Stimulated activated CD4-positive, alpha-beta T cell treated with anti-CD3 and anti-CD28 coated beads, TNF-alpha, amount 100 ng/mL, for 4 hours (primary cell): Measurements from ENCODE around the gene C17orf100.

Experiments used
- DNase-seq, 3 experiments: peaks; one replicate each; pipeline ENCODE4 v3.0.0-alpha.2; 2020; ENCODE audit warnings: low read depth in 3 of 3

Gene C17orf100

DNA sequence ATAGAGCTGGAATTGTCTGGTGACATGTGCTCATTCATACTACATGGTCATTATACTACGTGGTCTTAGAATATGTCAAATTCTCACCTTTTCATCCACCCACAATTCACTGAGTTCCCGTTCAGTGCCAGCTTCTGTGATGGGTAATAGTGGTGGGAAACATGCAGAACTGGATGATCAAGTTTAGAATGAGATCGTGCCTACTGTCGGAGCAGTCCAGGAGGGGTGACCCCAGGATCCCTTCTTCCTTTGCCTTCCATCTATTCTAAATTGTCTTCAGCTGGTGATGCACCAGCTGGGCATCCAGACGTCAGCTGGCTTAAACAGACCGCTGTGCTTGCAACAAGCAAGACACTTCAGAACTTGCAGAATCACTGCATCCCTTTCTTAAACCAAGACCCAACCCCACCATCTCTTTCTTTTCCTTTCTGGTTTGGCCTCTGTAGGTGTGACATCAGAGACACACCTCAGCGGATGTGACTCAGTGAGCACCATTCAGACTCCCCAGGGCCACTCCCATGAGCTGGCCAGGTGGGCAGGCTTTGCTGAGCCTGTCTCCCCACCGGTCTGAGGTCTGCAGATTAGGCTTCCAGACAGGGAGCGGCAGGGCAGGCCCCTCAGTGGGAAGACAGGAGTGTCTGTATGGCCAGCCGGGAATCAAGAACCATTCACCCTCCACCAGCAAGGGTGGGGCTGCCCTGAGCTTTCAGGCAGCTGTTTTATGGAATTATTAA, 18.1 kb downstream of the C17orf100 start:
- no peak for DNase-seq

GRCh38 chr17:6670571-6670970, 19.0 kb downstream of the C17orf100 start:
- DNase-seq = no peak

- DNase-seq = no peak
Measured at GRCh38 chr17:6670999-6671398, 19.4 kb downstream of the C17orf100 start.

DNA sequence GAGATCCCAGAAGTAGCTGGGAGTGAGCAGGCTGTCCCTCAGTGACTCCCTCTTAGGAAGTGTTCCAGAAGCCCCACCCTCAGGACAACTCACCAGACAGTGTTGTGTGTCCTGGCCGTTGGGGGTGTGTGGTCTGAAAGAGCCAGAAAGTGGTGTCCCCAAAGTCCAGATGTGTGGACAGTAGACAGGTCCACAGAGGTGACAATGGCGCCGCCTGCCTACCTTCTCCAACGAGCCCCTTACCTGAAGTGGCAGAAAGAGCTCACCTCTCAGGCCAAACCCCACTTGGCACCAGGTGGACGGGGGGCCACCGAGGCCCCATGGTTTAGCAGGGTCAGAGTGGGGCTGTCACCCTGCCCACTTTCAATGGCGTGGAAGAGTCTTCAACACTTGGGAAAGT, 19.9 kb downstream of the C17orf100 start:
- DNase-seq = no peak

DNA sequence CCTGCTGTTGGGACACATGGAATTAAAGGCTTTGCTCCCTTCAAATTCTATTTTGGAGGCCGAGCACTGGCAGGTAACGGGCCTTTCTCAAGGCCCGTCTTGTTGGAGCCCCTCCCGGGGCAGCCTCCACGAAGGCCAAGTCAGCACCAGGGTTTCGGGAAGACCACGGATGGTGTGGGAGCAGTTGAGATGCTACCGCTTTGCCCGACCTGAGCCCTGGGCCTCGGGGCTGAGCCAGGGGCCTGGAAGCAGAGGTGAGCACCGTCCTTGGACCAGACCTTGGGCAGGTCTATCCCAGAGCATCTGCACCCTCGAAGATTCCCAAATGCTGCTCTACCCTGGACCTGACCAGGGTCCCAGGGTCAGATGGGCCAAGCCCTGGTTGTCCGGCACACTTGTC, 23.0 kb downstream of the C17orf100 start:
- no peak for DNase-seq

DNA sequence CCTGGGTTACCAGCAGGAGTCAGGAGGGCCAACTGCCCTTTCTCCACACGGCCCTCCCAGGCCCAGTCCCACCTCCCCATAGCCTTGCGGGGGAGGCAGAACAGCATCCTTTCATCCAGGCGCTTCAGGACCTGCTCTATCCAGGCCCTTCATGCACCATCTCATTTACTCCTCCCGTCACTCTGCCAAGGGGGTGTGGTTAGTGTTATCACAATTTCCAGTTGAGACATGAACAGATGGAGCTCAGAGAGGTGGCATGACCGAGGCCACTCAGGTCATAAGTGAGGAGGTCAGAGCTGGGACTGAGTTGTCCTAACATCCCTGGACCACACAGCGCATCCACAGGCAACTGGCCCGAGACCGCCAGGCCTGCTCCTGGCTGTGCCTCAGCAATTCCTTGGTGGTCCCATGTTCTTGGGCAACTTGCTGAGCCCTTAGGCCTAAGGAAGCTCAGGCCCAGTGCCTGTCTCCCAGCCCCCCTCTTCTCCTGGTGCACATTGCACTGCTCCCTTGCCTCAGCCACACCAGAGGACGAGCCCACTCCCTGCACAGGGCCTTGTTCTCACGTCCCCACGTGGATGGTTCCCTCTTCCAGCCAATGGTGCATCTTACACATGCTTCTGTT, 23.8 kb downstream of the C17orf100 start:
- DNase-seq = no peak

DNA sequence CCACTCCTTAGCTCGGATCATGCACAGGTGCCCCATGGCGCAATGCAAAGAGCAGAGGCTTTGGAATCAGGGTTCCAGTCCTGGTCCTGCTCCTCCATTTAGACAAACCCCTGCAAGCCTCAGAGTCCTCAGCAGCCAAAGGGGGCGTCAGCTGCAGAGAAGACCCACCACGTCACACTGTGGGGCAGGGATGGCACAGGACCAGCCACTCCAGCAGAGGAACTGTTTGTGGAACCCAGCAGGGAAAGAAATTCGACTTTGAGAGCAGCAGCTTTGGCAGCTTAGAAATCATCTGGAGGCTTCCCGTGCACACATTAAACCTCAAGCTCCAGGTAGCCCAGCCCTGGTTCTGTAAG, 25.2 kb downstream of the C17orf100 start:
- DNase-seq = no peak

DNA sequence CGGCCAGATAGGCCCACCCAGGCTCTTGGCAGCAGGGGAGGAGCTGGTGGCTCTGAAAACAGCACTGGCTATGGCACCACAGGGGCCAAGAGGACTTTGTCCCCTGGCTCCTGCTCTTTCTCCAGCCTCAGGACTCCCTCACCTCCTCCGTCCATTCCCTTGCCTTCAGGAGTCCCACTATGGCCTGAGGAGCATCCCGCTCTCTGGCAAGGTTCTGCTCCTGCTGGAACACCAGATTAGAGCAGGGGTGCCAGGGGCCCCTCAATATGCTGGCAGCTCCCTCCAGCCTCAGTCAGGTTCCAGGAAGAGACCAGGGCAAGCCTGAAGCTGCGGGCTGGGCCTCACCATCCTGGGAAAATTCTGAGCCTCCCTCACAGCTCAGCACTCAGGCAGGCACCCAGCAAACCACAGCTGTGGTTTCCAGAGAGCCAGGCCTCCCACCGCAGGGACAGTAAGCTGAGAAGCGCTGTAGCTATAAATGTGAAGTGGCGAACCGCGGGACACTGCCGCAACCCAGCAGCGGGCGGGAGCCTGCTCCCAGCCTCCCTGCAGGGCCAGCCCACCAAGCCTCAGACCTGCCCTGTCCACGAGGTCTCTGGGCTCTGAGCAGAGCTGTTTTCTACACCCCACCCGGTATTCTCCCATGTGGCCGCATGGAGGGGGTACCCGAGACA, 25.7 kb downstream of the C17orf100 start:
- no peak for DNase-seq

GRCh38 chr17:6677946-6678345, 26.4 kb downstream of the C17orf100 start:
- DNase-seq = no peak

DNA sequence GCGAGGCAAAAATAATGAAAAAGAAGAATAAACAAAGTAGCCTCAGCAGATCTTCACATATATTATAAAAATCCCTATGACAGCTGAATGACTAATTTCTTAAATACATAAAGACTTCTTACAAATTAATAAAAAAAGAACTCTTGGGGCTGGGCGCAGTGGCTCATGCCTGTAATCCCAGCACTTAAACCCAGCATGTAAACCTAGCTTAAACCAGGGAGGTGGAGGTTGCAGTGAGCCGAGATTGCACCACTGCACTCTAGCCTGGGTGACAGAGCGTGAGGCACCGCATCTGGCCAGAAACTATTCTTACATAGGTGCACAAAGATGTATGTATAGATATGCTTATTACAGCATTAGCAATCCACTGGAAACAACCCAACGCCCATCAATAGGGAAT, 27.7 kb downstream of the C17orf100 start:
- no peak for DNase-seq

DNA sequence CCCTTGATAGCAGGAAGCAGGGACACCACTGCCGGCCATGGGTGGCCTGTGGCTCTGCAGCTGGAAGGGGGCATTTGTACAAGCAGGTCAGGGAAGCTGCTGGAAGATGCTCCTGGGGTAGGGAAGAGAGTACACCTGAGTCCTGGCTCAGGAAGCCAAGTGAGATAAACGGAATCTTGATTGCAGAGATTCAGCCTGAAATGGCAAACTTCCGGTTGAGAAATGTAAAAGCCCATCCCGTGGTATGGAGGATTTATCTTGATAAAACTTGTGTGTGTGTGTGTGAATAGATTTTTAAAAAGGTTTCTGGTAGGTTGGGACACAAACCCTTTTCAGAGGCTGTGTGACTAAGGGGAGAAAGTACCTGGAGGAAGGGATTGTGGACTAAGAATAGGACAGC, 29.6 kb downstream of the C17orf100 start:
- no peak for DNase-seq

DNA sequence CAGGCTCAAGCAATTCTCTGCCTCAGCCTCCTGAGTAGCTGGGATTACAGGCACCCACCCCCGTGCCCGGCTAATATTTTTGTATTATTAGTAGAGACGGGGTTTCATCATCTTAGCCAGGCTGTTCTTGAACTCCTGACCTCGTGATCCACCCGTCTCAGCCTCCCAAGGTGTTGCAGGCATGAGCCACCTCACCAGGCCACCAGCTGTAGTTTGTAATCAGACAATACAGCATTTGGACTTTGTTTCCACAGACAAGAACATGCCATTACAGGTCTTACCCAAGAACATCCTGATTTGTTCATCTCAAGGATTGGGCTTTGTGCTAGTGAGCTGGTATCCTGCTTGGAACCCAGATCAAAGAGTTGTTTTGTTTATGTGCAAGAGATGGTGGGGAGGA, 30.1 kb downstream of the C17orf100 start:
- no peak for DNase-seq

DNA sequence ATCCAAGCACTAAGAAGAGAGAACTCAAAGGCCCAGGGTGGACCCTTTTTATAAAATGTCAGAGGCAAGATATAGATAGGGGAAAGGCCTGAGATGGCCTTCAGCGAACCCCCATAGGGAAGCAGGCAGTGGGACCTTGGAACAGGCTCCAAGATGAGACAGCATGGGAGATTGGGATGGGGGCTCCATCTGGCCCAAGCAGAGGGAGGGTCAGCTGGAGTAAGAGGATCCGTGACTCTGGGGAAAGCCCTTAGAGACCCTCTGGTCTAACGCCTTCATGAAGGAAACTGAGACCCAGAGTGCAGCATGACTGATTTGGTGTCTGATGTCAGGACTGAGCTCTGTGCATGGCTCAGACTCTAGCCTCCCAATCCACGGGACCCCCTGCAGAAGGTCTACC, 30.8 kb downstream of the C17orf100 start:
- DNase-seq = no peak

DNA sequence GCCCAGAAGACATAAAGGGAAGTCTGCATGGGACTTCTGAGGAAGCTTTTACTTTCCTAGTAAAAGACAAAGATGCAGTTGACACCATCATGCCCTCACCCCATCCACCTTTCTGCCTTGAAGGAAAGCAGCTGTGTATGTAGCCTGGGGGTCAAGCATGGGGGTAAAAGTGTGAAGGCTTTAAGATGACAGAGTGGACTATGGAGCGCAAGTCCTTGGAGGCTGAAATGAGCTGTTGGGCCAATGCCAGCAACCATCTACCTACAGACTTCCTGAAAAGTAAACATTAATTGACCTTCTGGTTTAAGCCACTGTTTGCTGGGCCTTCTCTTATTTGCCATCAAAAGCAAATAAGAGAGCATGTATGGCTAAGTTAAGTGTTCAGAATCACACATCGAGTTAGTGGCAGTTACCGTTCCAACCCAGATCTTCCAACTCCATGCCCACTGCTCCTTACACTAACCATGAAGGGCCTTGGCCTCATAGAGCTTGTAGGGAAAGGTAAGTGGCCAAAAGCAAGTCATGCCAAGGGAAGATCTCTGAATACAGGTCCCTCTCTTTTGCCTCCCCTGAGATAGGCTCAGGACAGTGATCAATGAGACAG, 31.6 kb downstream of the C17orf100 start:
- no peak for DNase-seq

DNA sequence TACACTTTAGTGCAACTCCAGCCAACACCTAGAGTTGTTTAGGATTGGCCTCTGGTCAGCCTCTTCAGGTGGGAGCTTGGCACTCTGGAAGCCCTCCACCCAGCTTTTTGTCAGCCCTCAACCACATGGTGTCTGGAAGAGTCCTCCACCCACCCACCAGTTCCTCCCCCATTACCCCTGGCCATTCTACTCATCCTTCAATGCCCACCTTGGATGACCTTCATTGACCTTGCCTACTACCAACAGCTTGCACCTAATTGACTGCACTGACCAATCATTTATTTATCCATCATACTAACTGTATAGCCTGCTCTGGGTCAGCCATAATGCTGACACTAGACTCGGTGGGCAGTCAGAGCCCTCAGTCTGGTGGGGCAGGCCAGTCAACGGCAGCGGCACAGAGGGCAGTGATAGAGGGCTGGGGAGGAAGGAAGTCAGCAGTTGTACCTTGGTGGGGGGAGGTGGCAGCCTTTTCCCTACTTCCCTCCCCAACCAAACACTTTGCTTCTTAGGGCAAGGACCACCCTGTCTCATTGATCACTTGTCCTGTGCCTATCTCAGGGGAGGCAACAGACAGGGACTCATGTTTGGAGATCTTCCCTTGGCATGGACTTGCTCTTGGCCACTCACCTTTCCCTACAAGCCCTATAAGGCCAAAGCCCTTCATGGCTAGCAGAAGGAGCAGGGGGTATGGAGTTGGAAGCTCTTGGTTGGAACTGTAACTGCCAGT, 32.3 kb downstream of the C17orf100 start:
- no peak for DNase-seq

DNA sequence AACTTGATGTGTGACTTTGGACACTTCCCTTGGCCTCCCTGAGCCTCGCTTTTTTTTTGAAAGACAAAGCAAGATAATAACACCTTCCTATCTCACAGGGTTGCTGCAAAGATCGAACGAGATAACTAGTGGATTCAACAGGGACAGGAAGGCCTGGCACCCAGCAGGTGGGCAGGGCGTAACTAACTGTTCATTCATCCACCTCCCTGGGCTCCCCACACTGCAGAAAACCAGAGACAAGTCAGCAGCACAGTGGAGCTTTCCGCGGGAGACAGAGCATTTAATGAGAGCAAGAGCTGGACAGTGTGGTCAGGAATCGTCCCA, 32.9 kb downstream of the C17orf100 start:
- no peak for DNase-seq

DNA sequence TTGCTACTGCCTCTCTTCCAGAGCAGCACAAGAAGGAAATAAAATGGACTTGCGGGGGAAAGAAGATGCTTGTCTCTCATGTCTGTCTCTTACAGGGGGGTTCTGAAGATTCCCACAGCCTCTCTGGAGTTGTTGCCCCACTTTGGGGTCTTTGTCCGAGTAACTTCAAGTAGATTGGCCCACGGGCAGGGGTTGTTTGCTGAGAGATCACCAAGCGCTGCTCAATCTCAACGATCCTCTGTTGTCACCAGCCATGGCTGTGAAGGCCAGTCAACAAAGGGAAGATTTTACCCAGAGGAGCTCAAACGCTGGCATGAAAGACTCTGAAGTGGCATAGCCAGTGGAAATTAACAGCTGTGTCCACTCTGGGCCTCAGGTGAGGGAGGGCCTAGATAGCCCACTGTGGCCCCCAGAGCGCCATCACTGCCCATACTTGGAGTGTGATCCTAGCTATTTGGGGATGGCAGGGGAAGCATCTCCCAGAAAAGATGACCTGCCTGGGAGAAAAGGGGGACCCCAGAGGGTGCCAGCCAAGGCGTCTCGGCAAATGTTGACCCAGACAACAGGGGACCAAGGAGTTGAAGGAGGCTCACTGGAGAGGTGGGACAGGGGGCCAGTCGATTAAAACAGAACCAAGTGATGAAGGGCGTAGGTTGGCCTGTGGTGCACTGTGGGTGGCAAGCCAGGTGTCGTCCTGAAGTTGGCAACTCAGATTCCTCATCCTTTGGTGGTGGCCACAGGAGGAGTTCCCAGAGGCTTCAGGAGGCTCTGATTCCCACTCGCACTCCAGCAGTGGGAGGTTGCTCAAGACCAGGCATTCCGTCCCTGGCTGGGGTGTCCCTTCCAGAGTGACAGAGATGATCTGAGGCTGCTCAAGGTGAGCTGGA, 33.6 kb downstream of the C17orf100 start:
- DNase-seq = no peak

DNA sequence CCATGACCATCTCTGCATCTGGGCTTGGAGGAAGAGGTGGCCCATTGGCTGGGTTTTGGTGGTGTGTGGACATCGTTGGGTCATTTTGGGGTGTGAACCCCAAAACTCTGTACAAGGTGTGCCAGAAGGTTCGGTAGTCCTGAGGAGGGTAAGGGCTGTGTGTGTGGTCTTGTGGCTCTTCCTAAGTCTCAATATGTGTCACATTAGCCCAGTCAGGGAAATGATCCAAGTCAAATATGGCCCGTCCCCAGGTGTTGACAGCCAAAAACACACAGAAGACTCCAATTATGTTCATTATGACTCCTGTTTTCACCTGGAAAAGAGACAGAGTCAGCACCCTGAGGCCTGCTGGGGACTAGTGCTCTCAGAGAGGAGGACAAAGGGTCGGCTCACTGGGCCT, 34.5 kb downstream of the C17orf100 start:
- no peak for DNase-seq

- no peak for DNase-seq
Measured at GRCh38 chr17:6688944-6689343, 37.4 kb downstream of the C17orf100 start.

DNA sequence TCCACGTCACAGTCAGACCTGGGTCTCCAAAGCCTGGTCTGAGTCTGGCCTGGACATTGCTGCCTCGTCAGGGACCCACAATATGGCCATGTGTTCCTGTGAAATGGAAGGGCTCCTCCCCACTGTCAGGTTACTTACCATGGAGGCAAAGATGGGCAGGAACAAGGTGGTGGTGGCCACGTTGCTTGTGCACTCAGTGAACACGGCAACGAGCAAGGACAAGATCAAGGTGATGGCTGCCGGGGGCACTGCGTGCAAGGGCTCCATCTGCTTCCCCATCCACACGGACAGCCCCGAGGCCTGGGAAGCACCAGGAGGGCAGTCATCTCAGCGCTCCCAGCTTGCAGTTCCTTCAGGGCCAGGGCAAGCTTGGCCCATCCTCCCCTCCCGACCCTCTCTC, 39.1 kb downstream of the C17orf100 start:
- DNase-seq = no peak

GRCh38 chr17:6691546-6691945, 40.0 kb downstream of the C17orf100 start:
- no peak for DNase-seq
